Measurements from ENCODE around the gene MRPL2. TPM values are rescaled to one million over a fixed set of nuclear protein-coding genes. Genes with fewer than 3 reads are reported as not detected.

MRPL2 gene
- total RNA-seq, 2 experiments from 2014 or later, result 42.8 to 48.0 TPM

GRCh38 chr6:43091020-43091419 is 31.8 kb upstream of the MRPL2 start:
- Mint-ChIP-seq H3K27ac (no peak overlapping the region), H3K4me1 (ENCODE audit: low read depth) (peaks cover 23% of the 10 kb centered on the region), H3K27me3 (no peaks in the 10 kb centered on the region), H3K4me3 (no peak overlapping the region), H3K9me3 (no peaks in the 10 kb centered on the region), H3K36me3 (ENCODE audit: low read depth) (no peaks in the 10 kb centered on the region)
- DNase-seq, result no peak
- H3K27ac ChIP-seq (ENCODE audit: low read depth in 1 of 2, low read length in 2 of 2), result no peak overlapping the region
- TF ChIP-seq, protein P1, sequence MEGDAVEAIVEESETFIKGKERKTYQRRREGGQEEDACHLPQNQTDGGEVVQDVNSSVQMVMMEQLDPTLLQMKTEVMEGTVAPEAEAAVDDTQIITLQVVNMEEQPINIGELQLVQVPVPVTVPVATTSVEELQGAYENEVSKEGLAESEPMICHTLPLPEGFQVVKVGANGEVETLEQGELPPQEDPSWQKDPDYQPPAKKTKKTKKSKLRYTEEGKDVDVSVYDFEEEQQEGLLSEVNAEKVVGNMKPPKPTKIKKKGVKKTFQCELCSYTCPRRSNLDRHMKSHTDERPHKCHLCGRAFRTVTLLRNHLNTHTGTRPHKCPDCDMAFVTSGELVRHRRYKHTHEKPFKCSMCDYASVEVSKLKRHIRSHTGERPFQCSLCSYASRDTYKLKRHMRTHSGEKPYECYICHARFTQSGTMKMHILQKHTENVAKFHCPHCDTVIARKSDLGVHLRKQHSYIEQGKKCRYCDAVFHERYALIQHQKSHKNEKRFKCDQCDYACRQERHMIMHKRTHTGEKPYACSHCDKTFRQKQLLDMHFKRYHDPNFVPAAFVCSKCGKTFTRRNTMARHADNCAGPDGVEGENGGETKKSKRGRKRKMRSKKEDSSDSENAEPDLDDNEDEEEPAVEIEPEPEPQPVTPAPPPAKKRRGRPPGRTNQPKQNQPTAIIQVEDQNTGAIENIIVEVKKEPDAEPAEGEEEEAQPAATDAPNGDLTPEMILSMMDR (IDR thresholded peaks at IDR 0.05), result no peak
- H3K36me3 ChIP-seq (ENCODE audit: insufficient read depth, low read length), result no peaks in the 10 kb centered on the region
- ChIA-PET CTCF (no interaction called here), POLR2A (interaction anchor here (0.6 kb wide), 1 partner anchor 659 kb away, joined by 3 read pairs; no protein-coding TSS in a partner anchor)
- no peaks in the 10 kb centered on the region for H3K27me3 ChIP-seq (ENCODE audit: control insufficient read depth in 1 of 2, insufficient read depth in 2 of 2, low read length in 2 of 2)
- H3K4me3 ChIP-seq (ENCODE audit: low read length), result no peak overlapping the region
- intact Hi-C loops (cut with DNase I, micrococcal nuclease), result no loop called here
- no peaks in the 10 kb centered on the region for H3K9me3 ChIP-seq (ENCODE audit: control insufficient read depth in 1 of 2, insufficient read depth in 1 of 2, low read length in 2 of 2)
- no peak for ATAC-seq (ENCODE audit: poor library complexity)
- no peaks in the 10 kb centered on the region for H3K4me1 ChIP-seq (ENCODE audit: insufficient read depth, low read length)

DNA sequence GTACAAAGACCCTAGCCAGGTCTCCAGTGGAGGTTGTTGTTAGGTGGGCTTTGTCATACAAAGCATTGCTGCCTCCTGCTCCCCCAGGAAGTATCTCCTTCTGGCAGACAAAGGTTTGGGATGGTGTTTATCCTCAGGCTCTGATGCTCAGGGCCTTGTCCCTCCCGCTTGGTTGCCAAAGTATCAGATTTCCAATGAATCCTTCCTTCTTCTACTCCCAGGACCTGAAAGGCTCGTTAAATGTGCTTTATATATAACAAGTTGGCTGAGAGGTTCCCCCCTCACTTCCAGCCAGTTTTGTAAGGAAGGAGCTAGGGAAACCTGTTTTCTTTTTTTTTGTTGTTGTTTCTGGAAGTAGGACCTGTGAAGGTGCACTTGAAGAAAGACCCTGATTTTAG is 31.3 kb upstream of the MRPL2 start:
- CTCF ChIA-PET, result no interaction called here

GRCh38 chr6:43089874-43090558 is 30.8 kb upstream of the MRPL2 start:
- ATAC-seq (ENCODE audit: poor library complexity) (no peak), DNase-seq (no peak)
- no peaks in the 10 kb centered on the region for H3K9me3 ChIP-seq (ENCODE audit: control insufficient read depth in 1 of 2, insufficient read depth in 1 of 2, low read length in 2 of 2)
- H3K27ac Mint-ChIP-seq, result no peak overlapping the region
- H3K36me3 ChIP-seq (ENCODE audit: insufficient read depth, low read length), result no peaks in the 10 kb centered on the region
- no peak overlapping the region for H3K27ac ChIP-seq (ENCODE audit: low read depth in 1 of 2, low read length in 2 of 2)
- no peak overlapping the region for H3K4me3 Mint-ChIP-seq
- no peaks in the 10 kb centered on the region for H3K36me3 Mint-ChIP-seq (ENCODE audit: low read depth)
- H3K27me3 Mint-ChIP-seq, result no peaks in the 10 kb centered on the region
- H3K4me1 Mint-ChIP-seq (ENCODE audit: low read depth), result peaks cover 16% of the 10 kb centered on the region
- no peaks in the 10 kb centered on the region for H3K27me3 ChIP-seq (ENCODE audit: control insufficient read depth in 1 of 2, insufficient read depth in 2 of 2, low read length in 2 of 2)
- no peaks in the 10 kb centered on the region for H3K9me3 Mint-ChIP-seq
- intact Hi-C loops (cut with DNase I, micrococcal nuclease), result no loop called here
- ChIA-PET CTCF (interaction anchor here (1.3 kb wide), 1 partner anchor 53 kb away, joined by 3 read pairs; no protein-coding TSS in a partner anchor), POLR2A (no interaction called here)
- H3K4me3 ChIP-seq (ENCODE audit: low read length), result no peak overlapping the region
- TF ChIP-seq, protein P1 (IDR thresholded peaks at IDR 0.05), result no peak
- no peaks in the 10 kb centered on the region for H3K4me1 ChIP-seq (ENCODE audit: insufficient read depth, low read length)

More for the DNA sequence above, 31.3 kb upstream of the MRPL2 start:
- no peak overlapping the region for H3K4me3 ChIP-seq (ENCODE audit: low read length)
- no peaks in the 10 kb centered on the region for H3K36me3 ChIP-seq (ENCODE audit: insufficient read depth, low read length)
- ATAC-seq (ENCODE audit: poor library complexity) (no peak), DNase-seq (no peak)
- H3K9me3 Mint-ChIP-seq, result no peaks in the 10 kb centered on the region
- no peaks in the 10 kb centered on the region for H3K27me3 ChIP-seq (ENCODE audit: control insufficient read depth in 1 of 2, insufficient read depth in 2 of 2, low read length in 2 of 2)
- H3K4me1 ChIP-seq (ENCODE audit: insufficient read depth, low read length), result no peaks in the 10 kb centered on the region
- H3K27ac ChIP-seq (ENCODE audit: low read depth in 1 of 2, low read length in 2 of 2), result no peak overlapping the region
- H3K4me3 Mint-ChIP-seq, result no peak overlapping the region
- H3K9me3 ChIP-seq (ENCODE audit: control insufficient read depth in 1 of 2, insufficient read depth in 1 of 2, low read length in 2 of 2), result no peaks in the 10 kb centered on the region
- peaks cover 18% of the 10 kb centered on the region for H3K4me1 Mint-ChIP-seq (ENCODE audit: low read depth)
- TF ChIP-seq, protein P1 (IDR thresholded peaks at IDR 0.05), result no peak
- POLR2A ChIA-PET, result interaction anchor here (0.6 kb wide), 1 partner anchor 658 kb away, joined by 3 read pairs; no protein-coding TSS in a partner anchor
- intact Hi-C loops (cut with DNase I, micrococcal nuclease), result no loop called here
- no peaks in the 10 kb centered on the region for H3K27me3 Mint-ChIP-seq
- H3K27ac Mint-ChIP-seq, result no peak overlapping the region
- H3K36me3 Mint-ChIP-seq (ENCODE audit: low read depth), result no peaks in the 10 kb centered on the region

Measured in CD4-positive, alpha-beta T cell (primary cell).